ENCODE data around the gene HIP1R. TPM values are rescaled to one million over a fixed set of nuclear protein-coding genes. Genes with fewer than 3 reads are reported as not detected.

Gene HIP1R
- total RNA-seq, 1 experiment from 2014 or later, result 44.6 TPM

DNA sequence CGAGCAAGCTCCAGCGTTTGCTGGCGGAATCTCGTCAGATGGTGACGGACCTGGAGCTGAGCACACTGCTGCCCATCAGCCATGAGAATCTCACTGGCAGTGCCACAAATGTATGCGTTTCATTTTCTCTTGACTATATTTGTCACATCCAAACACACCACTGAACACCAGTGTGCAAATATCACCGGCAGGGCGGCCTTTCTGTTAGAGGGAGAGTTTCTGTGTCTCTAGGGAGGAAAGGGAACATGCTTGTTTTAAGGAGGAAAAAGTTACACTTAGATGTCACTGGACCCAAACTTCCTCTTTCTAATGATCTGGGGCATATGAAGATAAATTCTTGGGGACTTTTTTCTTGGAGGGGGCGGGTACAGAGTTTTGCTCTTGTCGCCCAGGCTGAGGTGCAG lies 21.9 kb upstream of the HIP1R start:
- no peak for DNase-seq (ENCODE audit: unreplicated experiment)
- Mint-ChIP-seq H3K4me3 (ENCODE audit: unreplicated experiment) (no peak overlapping the region), H3K4me1 (ENCODE audit: insufficient read depth, unreplicated experiment) (no peaks in the 10 kb centered on the region), H3K9me3 (ENCODE audit: unreplicated experiment) (no peaks in the 10 kb centered on the region), H3K27ac (ENCODE audit: low read depth, unreplicated experiment) (no peak overlapping the region), H3K27me3 (ENCODE audit: insufficient read depth, unreplicated experiment) (no peaks in the 10 kb centered on the region), H3K36me3 (ENCODE audit: insufficient read depth, unreplicated experiment) (no peaks in the 10 kb centered on the region)
- ChIA-PET CTCF (interaction anchor here (0.7 to 2.4 kb wide), 3 partner anchors 8 to 176 kb away, joined by 3 to 10 read pairs (median 4); no protein-coding TSS in a partner anchor), POLR2A (no interaction called here)
- TF ChIP-seq, protein P1, sequence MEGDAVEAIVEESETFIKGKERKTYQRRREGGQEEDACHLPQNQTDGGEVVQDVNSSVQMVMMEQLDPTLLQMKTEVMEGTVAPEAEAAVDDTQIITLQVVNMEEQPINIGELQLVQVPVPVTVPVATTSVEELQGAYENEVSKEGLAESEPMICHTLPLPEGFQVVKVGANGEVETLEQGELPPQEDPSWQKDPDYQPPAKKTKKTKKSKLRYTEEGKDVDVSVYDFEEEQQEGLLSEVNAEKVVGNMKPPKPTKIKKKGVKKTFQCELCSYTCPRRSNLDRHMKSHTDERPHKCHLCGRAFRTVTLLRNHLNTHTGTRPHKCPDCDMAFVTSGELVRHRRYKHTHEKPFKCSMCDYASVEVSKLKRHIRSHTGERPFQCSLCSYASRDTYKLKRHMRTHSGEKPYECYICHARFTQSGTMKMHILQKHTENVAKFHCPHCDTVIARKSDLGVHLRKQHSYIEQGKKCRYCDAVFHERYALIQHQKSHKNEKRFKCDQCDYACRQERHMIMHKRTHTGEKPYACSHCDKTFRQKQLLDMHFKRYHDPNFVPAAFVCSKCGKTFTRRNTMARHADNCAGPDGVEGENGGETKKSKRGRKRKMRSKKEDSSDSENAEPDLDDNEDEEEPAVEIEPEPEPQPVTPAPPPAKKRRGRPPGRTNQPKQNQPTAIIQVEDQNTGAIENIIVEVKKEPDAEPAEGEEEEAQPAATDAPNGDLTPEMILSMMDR (IDR thresholded peaks at IDR 0.05; ENCODE audit: unreplicated experiment), result no peak
- intact Hi-C loops (cut with micrococcal nuclease), result no loop called here
- no TSS peak for BruUV-seq (replicated peaks)

DNA sequence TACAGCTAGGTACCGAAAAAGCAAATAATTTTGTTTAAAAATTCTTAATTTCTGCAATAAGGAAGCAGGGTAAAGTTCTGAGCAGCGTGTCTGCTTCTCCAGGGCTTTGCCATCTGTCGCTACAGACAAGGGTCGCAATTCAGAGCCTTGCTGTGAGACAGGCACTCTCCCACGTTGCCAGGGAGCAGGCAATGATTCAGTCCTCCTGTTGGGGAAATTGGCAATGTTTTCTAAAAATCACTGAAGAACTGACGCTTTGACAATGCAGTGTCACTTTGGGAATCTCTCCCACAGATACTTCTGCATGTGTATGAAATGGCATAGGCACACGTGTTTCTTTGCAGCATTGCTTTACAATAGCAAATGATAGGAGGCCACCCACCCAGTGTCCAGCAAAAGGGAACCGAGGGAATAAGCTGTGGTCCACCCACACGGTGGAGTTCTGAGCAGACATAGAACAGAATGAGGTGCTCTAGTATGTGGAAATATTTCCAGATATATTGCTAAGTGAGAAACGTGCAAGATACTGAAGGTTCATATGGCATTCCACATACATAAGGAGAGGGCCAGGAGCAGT lies 16.0 kb upstream of the HIP1R start:
- no peak for DNase-seq (ENCODE audit: unreplicated experiment)
- H3K4me3 Mint-ChIP-seq (ENCODE audit: unreplicated experiment), result no peak overlapping the region
- no peaks in the 10 kb centered on the region for H3K9me3 Mint-ChIP-seq (ENCODE audit: unreplicated experiment)
- no peaks in the 10 kb centered on the region for H3K36me3 Mint-ChIP-seq (ENCODE audit: insufficient read depth, unreplicated experiment)
- CTCF ChIA-PET, result interaction anchor here (2.8 kb wide), 1 partner anchor 25 kb away, joined by 10 read pairs; no protein-coding TSS in a partner anchor
- H3K27ac Mint-ChIP-seq (ENCODE audit: low read depth, unreplicated experiment), result no peak overlapping the region
- no peaks in the 10 kb centered on the region for H3K27me3 Mint-ChIP-seq (ENCODE audit: insufficient read depth, unreplicated experiment)
- intact Hi-C loops (cut with micrococcal nuclease), result no loop called here
- BruUV-seq (replicated peaks), result no TSS peak
- POLR2A ChIA-PET, result interaction anchor here (1.5 kb wide), 1 partner anchor 14 kb away, joined by 4 read pairs; no protein-coding TSS in a partner anchor
- no peaks in the 10 kb centered on the region for H3K4me1 Mint-ChIP-seq (ENCODE audit: insufficient read depth, unreplicated experiment)
- TF ChIP-seq, protein P1 (IDR thresholded peaks at IDR 0.05; ENCODE audit: unreplicated experiment), result no peak

DNA sequence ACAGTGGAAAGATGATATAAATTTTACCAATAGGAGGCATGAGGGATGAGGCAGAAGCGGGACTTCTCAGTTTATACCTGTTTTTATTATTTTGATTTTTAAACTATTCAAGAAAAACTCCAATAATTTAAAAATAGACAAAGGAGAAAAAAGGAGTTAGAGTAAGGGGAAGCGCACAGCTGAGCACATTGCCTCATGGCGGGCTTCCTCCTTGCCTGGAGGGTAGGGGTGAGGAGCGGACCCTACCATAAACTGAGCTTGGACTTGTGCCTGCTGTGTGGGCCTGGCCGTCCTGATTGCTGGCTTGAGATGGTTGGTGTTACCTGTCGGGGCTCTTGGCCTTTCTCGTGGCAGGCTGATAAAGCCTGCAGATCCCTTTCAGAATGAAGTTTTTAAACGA lies 15.1 kb upstream of the HIP1R start:
- TF ChIP-seq, protein P1 (IDR thresholded peaks at IDR 0.05; ENCODE audit: unreplicated experiment), result no peak
- Mint-ChIP-seq H3K9me3 (ENCODE audit: unreplicated experiment) (no peaks in the 10 kb centered on the region), H3K27ac (ENCODE audit: low read depth, unreplicated experiment) (no peak overlapping the region), H3K27me3 (ENCODE audit: insufficient read depth, unreplicated experiment) (no peaks in the 10 kb centered on the region), H3K36me3 (ENCODE audit: insufficient read depth, unreplicated experiment) (no peaks in the 10 kb centered on the region), H3K4me1 (ENCODE audit: insufficient read depth, unreplicated experiment) (no peaks in the 10 kb centered on the region), H3K4me3 (ENCODE audit: unreplicated experiment) (no peak overlapping the region)
- DNase-seq (ENCODE audit: unreplicated experiment), result no peak
- BruUV-seq (replicated peaks), result no TSS peak
- ChIA-PET POLR2A (interaction anchor here (1.5 kb wide), 1 partner anchor 13 kb away, joined by 4 read pairs; no protein-coding TSS in a partner anchor), CTCF (interaction anchor here (0.5 kb wide), 1 partner anchor 30 kb away, joined by 3 read pairs; no protein-coding TSS in a partner anchor)
- intact Hi-C loops (cut with micrococcal nuclease), result no loop called here

DNA sequence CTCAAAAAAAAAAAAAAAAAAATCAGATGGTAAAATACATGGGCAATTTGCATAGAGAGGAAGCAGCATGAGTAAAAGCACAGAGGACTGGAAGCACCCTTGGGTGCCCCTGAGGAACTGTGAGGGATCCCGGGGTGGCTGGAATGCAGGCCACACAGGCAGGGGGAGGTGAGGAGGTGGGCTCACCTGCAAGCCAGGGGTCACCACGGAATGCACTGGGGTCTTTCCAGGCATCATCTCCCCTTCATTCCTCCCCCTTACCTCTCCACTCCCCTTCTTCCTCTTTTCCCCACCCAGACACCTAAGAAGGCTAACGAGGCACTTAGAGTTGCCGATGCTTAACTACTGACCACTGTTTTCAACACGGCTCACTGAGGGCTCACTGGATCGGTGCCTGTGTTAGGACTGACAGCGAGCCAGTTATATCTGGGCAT lies 14.4 kb upstream of the HIP1R start:
- ChIA-PET POLR2A (no interaction called here), CTCF (interaction anchor here (0.5 kb wide), 1 partner anchor 8 kb away, joined by 3 read pairs; no protein-coding TSS in a partner anchor)
- Mint-ChIP-seq H3K36me3 (ENCODE audit: insufficient read depth, unreplicated experiment) (no peaks in the 10 kb centered on the region), H3K4me1 (ENCODE audit: insufficient read depth, unreplicated experiment) (no peaks in the 10 kb centered on the region), H3K27me3 (ENCODE audit: insufficient read depth, unreplicated experiment) (no peaks in the 10 kb centered on the region), H3K9me3 (ENCODE audit: unreplicated experiment) (no peaks in the 10 kb centered on the region), H3K27ac (ENCODE audit: low read depth, unreplicated experiment) (no peak overlapping the region), H3K4me3 (ENCODE audit: unreplicated experiment) (no peak overlapping the region)
- TF ChIP-seq, protein P1 (IDR thresholded peaks at IDR 0.05; ENCODE audit: unreplicated experiment), result no peak
- intact Hi-C loops (cut with micrococcal nuclease), result no loop called here
- DNase-seq (ENCODE audit: unreplicated experiment), result no peak
- BruUV-seq (replicated peaks), result no TSS peak

Measured in MCF 10A (cell line).